Suprapubic skin (tissue), 4 donors: Measurements from ENCODE around the gene KCTD10. TPM values are rescaled to one million over a fixed set of nuclear protein-coding genes. Genes with fewer than 3 reads are reported as not detected.

Experiments used
- DNase-seq, 2 donors: peaks; one replicate each; pipeline ENCODE4 v3.0.0-alpha.2; 2019; ENCODE audit warnings: low spot score in 2 of 2
- H3K27ac ChIP-seq: fragments of 200-600 bp; sonication (generic); one replicate; pipeline ENCODE4 v1.5.1; 2019
- H3K27me3 ChIP-seq: fragments of 200-600 bp; sonication (generic); one replicate; pipeline ENCODE4 v1.5.1; 2019
- H3K36me3 ChIP-seq: fragments of 200-600 bp; sonication (generic); one replicate; pipeline ENCODE4 v1.5.1; 2019
- H3K4me1 ChIP-seq: fragments of 200-600 bp; sonication (generic); one replicate; pipeline ENCODE4 v1.5.1; 2019
- H3K4me3 ChIP-seq: fragments of 200-600 bp; sonication (generic); one replicate; pipeline ENCODE4 v1.5.1; 2019; ENCODE audit warnings: mild to moderate bottlenecking
- H3K9me3 ChIP-seq: fragments of 200-600 bp; sonication (generic); one replicate; pipeline ENCODE4 v1.5.1; 2019
- EP300 ChIP-seq: sonication (generic); formaldehyde crosslinking; IDR thresholded peaks from one replicate; pipeline ENCODE4 v1.6.1; 2017; ENCODE audit warnings: antibody characterized with exemption
- POLR2A ChIP-seq, 2 donors: fragments of 450-650 bp; IDR thresholded peaks; one replicate each; pipeline ENCODE4 v1.6.1; 2017; ENCODE audit warnings: antibody characterized with exemption in 2 of 2, mild to moderate bottlenecking in 2 of 2, moderate library complexity in 2 of 2
- POLR2AphosphoS5 ChIP-seq, 3 donors: sonication (generic); formaldehyde crosslinking; IDR thresholded peaks; one replicate each; pipeline ENCODE4 v1.6.1; 2017; ENCODE audit warnings: antibody characterized with exemption in 3 of 3
- WGBS: methylation state at CpG from one replicate; pipeline ENCODE4 v1.1.5; 2018; 5-methylcytosine and 5-hydroxymethylcytosine counted together
- total RNA-seq, 4 donors: library from RNA; depleted of rRNA; stranded (reverse); fragments of >200 nt; gene quantifications; one replicate each; pipeline ENCODE4 v1.1.0, GENCODE V29; 2016
- TF ChIP-seq, protein P1 (sequence below), 2 donors: fragments of 200-600 bp in 1 of 2; fragments of 450-650 bp in 1 of 2; sonication (generic) in 1 of 2; IDR thresholded peaks; one replicate each; pipeline ENCODE4 v1.5.1; 2016 to 2019; ENCODE audit warnings: antibody characterized with exemption in 2 of 2, mild to moderate bottlenecking in 1 of 2, moderate library complexity in 1 of 2

The KCTD10 gene
- total RNA-seq, 4 donors from 2014 or later = 34.7 to 56.3 (median 41.7) TPM

DNA sequence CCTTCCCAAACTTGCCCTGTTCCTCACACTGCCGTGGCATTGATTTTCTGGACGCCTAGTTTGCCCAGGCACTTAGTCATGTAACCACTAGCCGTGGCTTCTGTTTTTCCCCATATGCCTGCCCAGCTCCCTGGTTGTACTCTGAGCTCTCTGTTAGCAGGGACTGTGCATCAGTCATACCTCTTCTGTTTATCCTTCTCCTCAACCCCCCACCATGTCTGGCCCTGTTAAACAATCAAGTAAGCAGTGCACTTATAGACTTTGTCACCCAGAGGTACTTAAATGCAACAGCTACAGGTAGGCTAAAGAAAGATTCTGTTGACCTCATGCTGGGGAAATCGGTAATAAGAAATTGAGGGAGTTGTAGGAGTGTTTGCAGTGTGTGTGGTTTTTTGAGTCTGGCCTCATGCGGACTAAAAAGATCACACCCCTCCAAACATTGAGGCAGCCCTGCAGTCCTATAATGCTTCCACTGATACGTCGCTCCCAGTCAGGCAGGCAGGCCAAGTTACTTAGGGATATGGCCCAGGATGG, 17.3 kb upstream of the KCTD10 start:
- Histone ChIP-seq H3K27me3 (no peaks in the 10 kb centered on the region), H3K36me3 (peaks cover 88% of the 10 kb centered on the region), H3K27ac (no peak overlapping the region), H3K9me3 (no peaks in the 10 kb centered on the region), H3K4me1 (no peaks in the 10 kb centered on the region), H3K4me3 (no peak overlapping the region)
- WGBS = 90% methylated on average over 7 of the region's 7 CpGs
- no peak for TF ChIP-seq POLR2AphosphoS5 (IDR thresholded peaks at IDR 0.05)
- no peak for TF ChIP-seq POLR2A (IDR thresholded peaks at IDR 0.05)
- TF ChIP-seq EP300 = no peak
- TF ChIP-seq, protein P1, sequence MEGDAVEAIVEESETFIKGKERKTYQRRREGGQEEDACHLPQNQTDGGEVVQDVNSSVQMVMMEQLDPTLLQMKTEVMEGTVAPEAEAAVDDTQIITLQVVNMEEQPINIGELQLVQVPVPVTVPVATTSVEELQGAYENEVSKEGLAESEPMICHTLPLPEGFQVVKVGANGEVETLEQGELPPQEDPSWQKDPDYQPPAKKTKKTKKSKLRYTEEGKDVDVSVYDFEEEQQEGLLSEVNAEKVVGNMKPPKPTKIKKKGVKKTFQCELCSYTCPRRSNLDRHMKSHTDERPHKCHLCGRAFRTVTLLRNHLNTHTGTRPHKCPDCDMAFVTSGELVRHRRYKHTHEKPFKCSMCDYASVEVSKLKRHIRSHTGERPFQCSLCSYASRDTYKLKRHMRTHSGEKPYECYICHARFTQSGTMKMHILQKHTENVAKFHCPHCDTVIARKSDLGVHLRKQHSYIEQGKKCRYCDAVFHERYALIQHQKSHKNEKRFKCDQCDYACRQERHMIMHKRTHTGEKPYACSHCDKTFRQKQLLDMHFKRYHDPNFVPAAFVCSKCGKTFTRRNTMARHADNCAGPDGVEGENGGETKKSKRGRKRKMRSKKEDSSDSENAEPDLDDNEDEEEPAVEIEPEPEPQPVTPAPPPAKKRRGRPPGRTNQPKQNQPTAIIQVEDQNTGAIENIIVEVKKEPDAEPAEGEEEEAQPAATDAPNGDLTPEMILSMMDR (IDR thresholded peaks at IDR 0.05) = no peak
- DNase-seq = no peak

DNA sequence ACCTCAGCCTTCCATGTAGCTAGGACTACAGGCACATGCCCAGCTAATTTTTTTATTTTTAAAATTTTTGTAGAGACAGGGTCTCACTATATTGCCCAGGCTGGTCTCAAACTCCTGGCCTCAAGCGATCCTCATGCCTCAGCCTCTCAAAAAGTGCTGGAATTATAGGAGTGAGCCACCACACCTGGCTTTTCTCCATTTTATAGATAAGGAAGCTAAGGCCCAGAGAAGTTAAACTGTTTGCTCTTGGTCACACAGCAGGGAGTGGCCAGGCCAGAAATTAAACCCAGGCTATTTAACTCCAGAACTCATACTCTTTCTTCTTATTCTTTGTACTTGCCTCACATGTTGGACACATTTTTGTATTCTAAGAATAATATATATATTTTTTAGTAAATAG, 16.8 kb upstream of the KCTD10 start:
- no peak for DNase-seq
- Histone ChIP-seq H3K4me1 (no peaks in the 10 kb centered on the region), H3K36me3 (peaks cover 88% of the 10 kb centered on the region), H3K27ac (no peak overlapping the region), H3K27me3 (no peaks in the 10 kb centered on the region), H3K9me3 (no peaks in the 10 kb centered on the region), H3K4me3 (no peak overlapping the region)
- WGBS = 91% methylated on average over 1 of the region's 1 CpG
- no peak for TF ChIP-seq POLR2A (IDR thresholded peaks at IDR 0.05)

DNA sequence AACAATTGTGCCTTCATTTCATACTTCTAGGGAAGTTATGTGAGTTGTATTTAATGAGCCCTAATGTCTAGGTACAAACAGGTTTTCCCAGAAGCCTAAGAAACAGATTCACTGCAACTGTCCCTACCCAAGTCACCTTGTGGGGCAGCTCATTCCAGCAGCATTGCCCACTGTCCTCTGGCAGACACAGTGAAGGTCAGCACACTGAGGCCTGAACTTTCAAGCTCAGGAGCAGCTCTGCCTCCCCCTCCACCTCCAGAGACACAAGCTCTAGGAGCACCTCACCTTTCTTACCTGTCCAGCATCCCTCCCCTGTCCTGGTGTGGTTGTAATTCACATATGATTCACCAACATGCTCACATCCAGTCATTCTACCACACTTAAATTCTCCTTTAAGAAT, 16.0 kb upstream of the KCTD10 start:
- Histone ChIP-seq H3K27ac (no peak overlapping the region), H3K4me3 (no peak overlapping the region), H3K4me1 (no peaks in the 10 kb centered on the region), H3K36me3 (peaks cover 88% of the 10 kb centered on the region), H3K27me3 (no peaks in the 10 kb centered on the region), H3K9me3 (no peaks in the 10 kb centered on the region)
- DNase-seq = no peak
- TF ChIP-seq EP300 = no peak
- TF ChIP-seq, protein P1 (IDR thresholded peaks at IDR 0.05) = no peak

DNA sequence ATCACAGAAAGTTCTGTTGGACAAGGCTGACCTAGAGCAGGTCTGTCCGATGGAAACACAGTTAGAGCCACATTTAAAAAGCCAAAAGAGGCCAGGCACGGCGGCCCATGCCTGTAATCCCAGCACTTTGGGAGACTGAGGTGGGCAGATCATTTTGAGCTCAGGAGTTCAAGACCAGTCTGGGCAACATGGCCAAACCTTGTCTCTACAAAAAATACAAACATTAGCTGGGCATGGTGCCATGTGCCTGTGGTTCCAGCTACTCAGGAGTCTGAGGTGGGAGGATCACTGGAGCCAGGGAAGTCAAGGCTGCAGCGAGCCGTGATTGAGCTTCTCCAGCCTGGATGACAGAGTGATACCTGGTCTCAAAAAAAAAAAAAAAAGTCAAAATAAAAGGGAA, 15.3 kb upstream of the KCTD10 start:
- Histone ChIP-seq H3K27me3 (no peaks in the 10 kb centered on the region), H3K9me3 (no peaks in the 10 kb centered on the region), H3K4me3 (no peak overlapping the region), H3K27ac (no peak overlapping the region), H3K4me1 (no peaks in the 10 kb centered on the region), H3K36me3 (peaks cover 88% of the 10 kb centered on the region)
- 81% methylated on average over 5 of the region's 5 CpGs for WGBS
- TF ChIP-seq POLR2AphosphoS5 (IDR thresholded peaks at IDR 0.05) (no peak), EP300 (no peak), POLR2A (IDR thresholded peaks at IDR 0.05) (no peak)
- TF ChIP-seq, protein P1 (IDR thresholded peaks at IDR 0.05) = no peak
- no peak for DNase-seq

DNA sequence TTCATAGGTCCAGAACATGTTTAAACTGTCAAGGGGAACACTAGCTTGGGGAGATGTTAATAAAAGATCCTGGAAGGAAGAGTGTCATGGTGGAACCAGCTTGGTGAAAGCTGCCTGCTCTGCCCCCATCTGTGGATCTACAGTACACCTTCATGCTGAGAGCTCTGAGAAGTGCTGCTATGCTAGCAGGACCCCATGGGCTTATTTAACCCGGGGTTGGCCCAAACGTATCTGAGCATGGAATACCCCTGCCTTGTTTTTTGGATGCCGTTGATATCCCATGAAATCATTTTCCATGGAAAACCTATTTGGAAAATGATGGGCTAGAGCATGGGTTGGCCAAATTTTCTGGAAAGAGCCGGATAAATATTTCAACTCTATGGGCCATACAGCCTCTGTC, 14.6 kb upstream of the KCTD10 start:
- DNase-seq = no peak
- WGBS = 98% methylated on average over 4 of the region's 4 CpGs
- H3K27me3 ChIP-seq = no peaks in the 10 kb centered on the region
- H3K36me3 ChIP-seq = peaks cover 94% of the 10 kb centered on the region
- no peaks in the 10 kb centered on the region for H3K4me1 ChIP-seq
- no peak overlapping the region for H3K4me3 ChIP-seq
- H3K27ac ChIP-seq = no peak overlapping the region
- TF ChIP-seq EP300 (no peak), POLR2A (IDR thresholded peaks at IDR 0.05) (no peak), POLR2AphosphoS5 (IDR thresholded peaks at IDR 0.05) (no peak)
- TF ChIP-seq, protein P1 (IDR thresholded peaks at IDR 0.05) = no peak
- H3K9me3 ChIP-seq = no peaks in the 10 kb centered on the region

DNA sequence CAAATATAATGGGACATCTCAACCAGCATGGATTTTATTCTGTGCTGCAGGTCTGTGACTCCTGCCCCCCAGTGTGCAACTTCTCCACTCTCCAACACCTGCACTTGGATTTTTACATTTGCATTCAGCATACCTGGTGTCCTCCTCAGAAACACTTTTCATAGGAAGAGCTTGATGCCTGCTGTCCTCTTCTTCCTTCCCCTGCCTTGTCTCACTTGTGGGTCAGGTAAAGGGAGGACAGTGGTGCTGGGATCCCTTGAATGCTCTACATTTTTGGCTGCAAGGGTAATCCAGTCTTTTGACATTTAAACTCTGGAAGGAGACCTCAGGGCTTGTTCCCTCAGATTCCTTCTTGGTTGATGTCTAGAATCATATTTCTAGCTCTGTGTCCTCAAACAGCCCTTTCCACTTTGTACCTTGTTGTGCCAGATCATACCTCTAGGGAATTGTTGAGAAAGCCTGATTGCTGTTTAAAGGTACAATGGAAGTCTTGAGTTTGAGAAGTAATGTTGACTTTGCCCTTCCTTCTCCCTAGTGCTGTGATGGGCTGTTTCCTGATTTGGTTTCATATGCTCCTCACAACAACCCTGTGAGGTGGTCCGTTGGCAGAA, 13.0 kb upstream of the KCTD10 start:
- H3K4me1 ChIP-seq = no peaks in the 10 kb centered on the region
- H3K36me3 ChIP-seq = peaks cover 96% of the 10 kb centered on the region
- H3K9me3 ChIP-seq = no peaks in the 10 kb centered on the region
- no peaks in the 10 kb centered on the region for H3K27me3 ChIP-seq
- H3K27ac ChIP-seq = no peak overlapping the region
- DNase-seq = no peak
- no peak for TF ChIP-seq POLR2A (IDR thresholded peaks at IDR 0.05)
- no peak for TF ChIP-seq EP300
- no peak for TF ChIP-seq POLR2AphosphoS5 (IDR thresholded peaks at IDR 0.05)
- H3K4me3 ChIP-seq = no peak overlapping the region
- WGBS = 87% methylated on average over 1 of the region's 1 CpG
